BJ (cell line): Measurements from ENCODE around the gene PSMB9. TPM values are rescaled to one million over a fixed set of nuclear protein-coding genes. Genes with fewer than 3 reads are reported as not detected.

ENCODE experiments used
- CTCF ChIA-PET: fragments of 350-600 bp; formaldehyde crosslinking; extraction: SDS; loops from one replicate; lab custom pipeline; 2021; ENCODE audit warnings: antibody characterized with exemption, inconsistent platforms; lab: Yijun Ruan, JAX
- POLR2A ChIA-PET: fragments of 300-600 bp; sonication (Branson Sonifier 250); formaldehyde crosslinking; extraction: SDS; loops from one replicate; lab custom pipeline; 2021; ENCODE audit warnings: antibody characterized with exemption; lab: Charles Lee
- DNase-seq: peaks from one replicate; pipeline ENCODE4 v3.0.0-alpha.2; 2011; ENCODE audit warnings: low read depth
- H3K27me3 ChIP-seq: 2 replicates; pipeline ENCODE4 v1.6.0; 2011; ENCODE audit warnings: low read length; ENCODE audit not compliant: control insufficient read depth, insufficient read depth
- H3K36me3 ChIP-seq: 2 replicates; pipeline ENCODE4 v1.5.1; 2011; ENCODE audit warnings: low read length; ENCODE audit not compliant: control insufficient read depth, insufficient read depth
- H3K4me3 ChIP-seq: 2 replicates; pipeline ENCODE4 v1.5.1; 2011; ENCODE audit warnings: low read depth, mild to moderate bottlenecking, control low read depth, low read length
- CTCF ChIP-seq: IDR thresholded peaks from 2 replicates; pipeline ENCODE4 v1.5.1; 2011; ENCODE audit warnings: low read depth, mild to moderate bottlenecking, control low read depth, inconsistent platforms, low read length, moderate library complexity; ENCODE audit not compliant: insufficient read depth
- polyA plus RNA-seq: library from polyadenylated mRNA; depleted of rRNA; stranded (reverse); fragments of >200 nt; gene quantifications from 2 replicates; pipeline ENCODE4 v1.2.3, GENCODE V29; 2011

The PSMB9 gene
- polyA plus RNA-seq, 1 experiment: 44.7 TPM

- TF ChIP-seq CTCF: no peak
- Histone ChIP-seq H3K36me3 (peaks cover 23% of the 10 kb centered on the region), H3K27me3 (no peaks in the 10 kb centered on the region), H3K4me3 (no peak overlapping the region)
- CTCF ChIA-PET: interaction anchor here (0.9 to 3.3 kb wide), 6 partner anchors 8 to 30 kb away, joined by 3 to 18 read pairs (median 6); partner anchors contain the start of genes PSMB9 and TAP1
- DNase-seq: no peak
- POLR2A ChIA-PET: no interaction called here
These were observed 8.6 kb upstream of the PSMB9 start for GRCh38 chr6:32845384-32845884.

DNA sequence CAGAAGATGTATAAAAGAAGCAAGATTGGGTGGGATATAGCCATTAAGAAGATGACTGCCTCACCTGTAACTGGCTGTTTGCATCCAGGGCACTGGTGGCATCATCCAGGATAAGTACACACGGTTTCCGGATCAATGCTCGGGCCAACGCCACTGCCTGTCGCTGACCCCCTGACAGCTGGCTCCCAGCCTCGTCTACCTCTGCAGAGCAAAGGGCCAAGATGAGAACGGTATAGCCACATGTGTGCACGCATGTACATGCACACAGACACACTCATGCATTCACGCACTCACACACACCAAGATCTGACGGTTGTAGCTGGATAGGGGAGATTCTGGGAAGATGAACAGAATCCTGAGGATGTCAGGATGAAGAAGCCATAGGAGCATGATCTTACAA is 7.0 kb upstream of the PSMB9 start:
- no peak for DNase-seq
- Histone ChIP-seq H3K4me3 (no peak overlapping the region), H3K36me3 (peaks cover 27% of the 10 kb centered on the region), H3K27me3 (no peaks in the 10 kb centered on the region)
- POLR2A ChIA-PET: no interaction called here
- TF ChIP-seq CTCF: no peak
- CTCF ChIA-PET: interaction anchor here (0.7 to 3.3 kb wide), 3 partner anchors 8 to 21 kb away, joined by 3 to 18 read pairs (median 6); partner anchors contain the start of gene TAP2

DNA sequence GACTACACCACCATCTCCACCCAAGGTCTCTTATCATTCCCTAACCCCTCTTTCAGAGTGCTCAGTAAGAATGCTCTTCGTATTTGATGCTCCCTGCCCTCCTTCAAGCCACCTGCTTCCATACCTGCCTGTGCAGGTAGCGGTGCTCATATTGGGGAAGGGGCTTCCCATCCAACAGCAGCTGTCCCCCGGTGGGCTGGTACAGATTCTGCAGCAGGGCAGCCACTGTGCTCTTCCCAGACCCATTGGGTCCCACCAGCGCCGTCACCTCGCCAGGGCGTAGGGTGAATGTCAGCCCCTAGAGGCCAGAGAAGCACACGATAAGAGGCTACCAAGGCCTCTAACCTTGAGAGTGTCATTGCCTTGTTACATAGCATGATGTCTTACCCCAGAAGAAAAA is 6.2 kb upstream of the PSMB9 start:
- Histone ChIP-seq H3K27me3 (no peaks in the 10 kb centered on the region), H3K36me3 (peaks cover 27% of the 10 kb centered on the region), H3K4me3 (no peak overlapping the region)
- no peak for DNase-seq
- ChIA-PET CTCF (interaction anchor here (0.7 kb wide), 1 partner anchor 9 kb away, joined by 6 read pairs; the partner anchor contains the start of gene TAP2), POLR2A (no interaction called here)
- no peak for TF ChIP-seq CTCF

DNA sequence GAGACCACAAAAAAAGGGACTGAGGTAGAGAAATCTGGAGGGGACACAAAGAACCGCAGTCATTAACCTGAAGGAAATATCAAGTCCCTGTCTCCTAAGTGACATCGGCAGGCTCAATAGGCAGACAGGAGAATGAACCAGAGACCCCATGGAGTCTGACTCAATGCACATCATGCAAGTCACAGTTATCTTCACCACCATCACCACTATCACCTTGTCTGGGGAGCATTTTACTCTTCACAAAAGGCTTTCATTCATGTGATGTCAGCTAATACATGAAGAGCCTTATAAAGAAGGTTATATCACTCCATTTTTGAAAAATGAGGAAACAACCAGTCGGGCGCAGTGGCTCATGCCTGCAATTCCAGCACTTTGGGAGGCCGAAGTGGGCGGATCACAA is 4.9 kb upstream of the PSMB9 start:
- no peak for DNase-seq
- no peak for TF ChIP-seq CTCF
- Histone ChIP-seq H3K27me3 (no peaks in the 10 kb centered on the region), H3K36me3 (peaks cover 27% of the 10 kb centered on the region), H3K4me3 (no peak overlapping the region)
- CTCF ChIA-PET: interaction anchor here (3.0 kb wide), 1 partner anchor 10 kb away, joined by 16 read pairs; the partner anchor contains the start of gene TAP2
- POLR2A ChIA-PET: no interaction called here

GRCh38 chr6:32851025-32851424 is 3.0 kb upstream of the PSMB9 start:
- no peak for DNase-seq
- H3K27me3 ChIP-seq: no peaks in the 10 kb centered on the region
- ChIA-PET POLR2A (no interaction called here), CTCF (interaction anchor here (0.9 to 3.0 kb wide), 4 partner anchors 9 to 20 kb away, joined by 3 to 16 read pairs (median 4); partner anchors contain the start of gene TAP2)
- TF ChIP-seq CTCF: no peak
- peaks cover 22% of the 10 kb centered on the region for H3K36me3 ChIP-seq
- no peak overlapping the region for H3K4me3 ChIP-seq
